ENCODE results near the gene PAK5.

Gene PAK5

DNA sequence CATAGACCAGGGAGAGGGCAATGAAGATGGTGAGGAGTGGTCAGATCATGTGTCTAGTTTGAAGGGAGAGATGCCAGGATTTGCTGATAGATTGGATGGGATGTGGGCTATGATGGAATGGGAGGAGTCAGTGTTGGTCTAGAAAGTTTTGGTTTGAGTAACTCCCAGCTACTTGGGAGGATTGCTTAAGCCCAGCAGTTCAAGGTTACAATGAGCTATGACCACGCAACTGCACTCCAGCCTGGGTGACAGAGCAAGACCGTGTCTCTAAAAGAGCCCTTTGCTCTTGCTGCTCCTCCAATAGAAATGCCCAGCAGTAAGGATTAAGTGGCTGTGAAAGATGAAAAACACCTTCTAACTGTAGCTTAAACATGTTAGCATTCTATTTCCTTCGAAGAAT lies 342.7 kb downstream of the PAK5 start:
- DNase-seq (ENCODE audit: low read depth in 2 of 2): no peak

- DNase-seq (ENCODE audit: low read depth in 2 of 2): no peak
These were observed 343.2 kb downstream of the PAK5 start for GRCh38 chr20:9495701-9496100.

GRCh38 chr20:9493803-9494202 lies 345.1 kb downstream of the PAK5 start:
- no peak for DNase-seq (ENCODE audit: low read depth in 2 of 2)

DNA sequence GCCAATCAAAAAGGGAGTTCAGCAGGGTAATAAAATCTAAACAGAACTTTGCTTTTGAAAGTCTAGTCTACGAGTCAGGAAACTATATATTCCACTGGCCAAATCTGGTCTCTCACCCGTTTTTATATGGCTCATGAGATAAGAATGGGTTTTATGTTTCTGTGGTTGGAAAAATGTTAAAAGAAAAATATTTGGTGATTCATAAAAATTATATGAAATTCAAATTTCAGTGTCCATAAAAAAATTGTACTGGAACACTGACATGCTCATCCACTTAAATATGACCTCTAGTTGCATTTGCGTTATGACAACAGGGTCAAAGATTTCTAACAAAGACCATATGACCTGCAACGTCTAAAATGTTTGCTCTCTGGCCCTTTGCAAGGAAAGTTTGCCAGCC lies 346.8 kb downstream of the PAK5 start:
- no peak for DNase-seq (ENCODE audit: low read depth in 2 of 2)

GRCh38 chr20:9491324-9491723 lies 347.6 kb downstream of the PAK5 start:
- no peak for DNase-seq (ENCODE audit: low read depth in 2 of 2)

DNA sequence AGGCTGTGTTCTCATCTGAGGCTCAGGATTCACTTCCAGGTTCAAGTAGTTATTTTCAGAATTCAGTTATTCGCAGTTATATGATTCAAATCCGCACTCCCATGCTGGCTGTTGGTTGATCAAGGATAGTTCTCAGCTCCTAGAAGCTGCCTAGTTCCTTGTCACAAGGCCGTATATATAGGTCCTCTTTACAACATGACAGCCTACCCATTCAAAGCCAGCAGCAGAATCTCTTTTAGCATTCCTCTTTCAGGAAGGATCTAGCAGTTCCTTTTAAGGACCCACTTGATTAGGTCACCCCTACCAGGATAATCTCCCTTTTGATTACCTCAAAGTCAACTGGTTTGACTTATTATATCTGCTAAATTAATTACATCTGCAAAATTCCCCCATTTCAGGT lies 348.2 kb downstream of the PAK5 start:
- no peak for DNase-seq (ENCODE audit: low read depth in 2 of 2)

GRCh38 chr20:9490161-9490560 lies 348.7 kb downstream of the PAK5 start:
- DNase-seq (ENCODE audit: low read depth in 2 of 2): no peak

GRCh38 chr20:9488063-9488462 lies 350.8 kb downstream of the PAK5 start:
- no peak for DNase-seq (ENCODE audit: low read depth in 2 of 2)
